Activated CD8-positive, alpha-beta T cell treated with anti-CD3 and anti-CD28 coated beads for 36 hours (primary cell): Measurements from ENCODE around the gene SAP30BP. TPM values are rescaled to one million over a fixed set of nuclear protein-coding genes. Genes with fewer than 3 reads are reported as not detected.
A peak's percentile ranks its signal among the peaks of the same experiment; 100 is the strongest.

Experiments used
- ATAC-seq: fragments of 200-7000 bp; cut with Tn5 transposase; one replicate; pipeline ENCODE4 v1.10.0; 2021; ENCODE audit warnings: mild to moderate bottlenecking, moderate library complexity
- CTCF ChIA-PET: fragments of 350-600 bp; sonication (Branson Sonifier 250); formaldehyde crosslinking; loops from one replicate; lab custom pipeline; 2021; ENCODE audit warnings: antibody characterized with exemption; lab: Charles Lee
- POLR2A ChIA-PET: fragments of 350-600 bp; sonication (Branson Sonifier 250); formaldehyde crosslinking; loops from one replicate; lab custom pipeline; 2021; ENCODE audit warnings: antibody characterized with exemption; lab: Charles Lee
- DNase-seq: peaks from one replicate; pipeline ENCODE4 v3.0.0-alpha.2; 2020
- H3K27ac Mint-ChIP-seq: one replicate; pipeline ENCODE4 v1.8.0; 2021; ENCODE audit warnings: mild to moderate bottlenecking, mixed read lengths
- H3K27me3 Mint-ChIP-seq: one replicate; pipeline ENCODE4 v1.8.0; 2021; ENCODE audit warnings: mixed read lengths
- H3K36me3 Mint-ChIP-seq: one replicate; pipeline ENCODE4 v1.8.0; 2021; ENCODE audit warnings: low read depth, mixed read lengths
- H3K4me1 Mint-ChIP-seq: one replicate; pipeline ENCODE4 v1.8.0; 2021; ENCODE audit warnings: low read depth, mixed read lengths
- H3K4me3 Mint-ChIP-seq: one replicate; pipeline ENCODE4 v1.8.0; 2021; ENCODE audit warnings: mild to moderate bottlenecking, moderate library complexity, mixed read lengths
- H3K9me3 Mint-ChIP-seq: one replicate; pipeline ENCODE4 v1.8.0; 2021; ENCODE audit warnings: mixed read lengths
- intact Hi-C: fragments of 100-400 bp; cut with micrococcal nuclease; formaldehyde crosslinking; loops from one replicate; pipeline ENCODE4 v1.10.0; 2022
- total RNA-seq, 2 experiments: library from RNA; stranded (reverse); gene quantifications; one replicate each; pipeline ENCODE4 v1.2.3, GENCODE V29; 2021
- TF ChIP-seq, protein P1 (sequence below): fragments of 200-600 bp; IDR thresholded peaks from one replicate; pipeline ENCODE4 v1.8.0; 2022; ENCODE audit warnings: antibody characterized with exemption, mild to moderate bottlenecking

SAP30BP gene
- total RNA-seq, 2 experiments from 2014 or later = 73.0 to 75.8 TPM

- TF ChIP-seq, protein P1, sequence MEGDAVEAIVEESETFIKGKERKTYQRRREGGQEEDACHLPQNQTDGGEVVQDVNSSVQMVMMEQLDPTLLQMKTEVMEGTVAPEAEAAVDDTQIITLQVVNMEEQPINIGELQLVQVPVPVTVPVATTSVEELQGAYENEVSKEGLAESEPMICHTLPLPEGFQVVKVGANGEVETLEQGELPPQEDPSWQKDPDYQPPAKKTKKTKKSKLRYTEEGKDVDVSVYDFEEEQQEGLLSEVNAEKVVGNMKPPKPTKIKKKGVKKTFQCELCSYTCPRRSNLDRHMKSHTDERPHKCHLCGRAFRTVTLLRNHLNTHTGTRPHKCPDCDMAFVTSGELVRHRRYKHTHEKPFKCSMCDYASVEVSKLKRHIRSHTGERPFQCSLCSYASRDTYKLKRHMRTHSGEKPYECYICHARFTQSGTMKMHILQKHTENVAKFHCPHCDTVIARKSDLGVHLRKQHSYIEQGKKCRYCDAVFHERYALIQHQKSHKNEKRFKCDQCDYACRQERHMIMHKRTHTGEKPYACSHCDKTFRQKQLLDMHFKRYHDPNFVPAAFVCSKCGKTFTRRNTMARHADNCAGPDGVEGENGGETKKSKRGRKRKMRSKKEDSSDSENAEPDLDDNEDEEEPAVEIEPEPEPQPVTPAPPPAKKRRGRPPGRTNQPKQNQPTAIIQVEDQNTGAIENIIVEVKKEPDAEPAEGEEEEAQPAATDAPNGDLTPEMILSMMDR = no peak
- ATAC-seq (no peak), DNase-seq (no peak)
- intact Hi-C loops = no loop called here
- Mint-ChIP-seq H3K4me1 (peaks cover 15% of the 10 kb centered on the region), H3K27ac (no peak overlapping the region), H3K9me3 (no peaks in the 10 kb centered on the region), H3K4me3 (no peak overlapping the region), H3K36me3 (peaks cover 21% of the 10 kb centered on the region), H3K27me3 (no peaks in the 10 kb centered on the region)
- CTCF ChIA-PET = interaction anchor here (0.8 to 3.6 kb wide), 6 partner anchors 13 to 92 kb away, joined by 3 to 13 read pairs (median 4); partner anchors contain the start of gene SMIM5
- POLR2A ChIA-PET = interaction anchor here (1.2 kb wide), 2 partner anchors 11 to 22 kb away, joined by 3 read pairs; no protein-coding TSS in a partner anchor
These were observed 5.6 kb upstream of the SAP30BP start for GRCh38 chr17:75661531-75661930.

GRCh38 chr17:75662511-75662910 is 4.6 kb upstream of the SAP30BP start:
- H3K36me3 Mint-ChIP-seq = peaks cover 15% of the 10 kb centered on the region
- H3K9me3 Mint-ChIP-seq = no peaks in the 10 kb centered on the region
- ChIA-PET POLR2A (interaction anchor here (1.2 kb wide), 2 partner anchors 10 to 21 kb away, joined by 3 read pairs; no protein-coding TSS in a partner anchor), CTCF (interaction anchor here (0.8 to 3.6 kb wide), 4 partner anchors 30 to 91 kb away, joined by 3 to 13 read pairs (median 5); partner anchors contain the start of gene SMIM5)
- no peaks in the 10 kb centered on the region for H3K27me3 Mint-ChIP-seq
- H3K4me3 Mint-ChIP-seq = no peak overlapping the region
- DNase-seq (no peak), ATAC-seq (no peak)
- H3K4me1 Mint-ChIP-seq = peaks cover 15% of the 10 kb centered on the region
- no peak overlapping the region for H3K27ac Mint-ChIP-seq
- TF ChIP-seq, protein P1 = no peak
- intact Hi-C loops = no loop called here

DNA sequence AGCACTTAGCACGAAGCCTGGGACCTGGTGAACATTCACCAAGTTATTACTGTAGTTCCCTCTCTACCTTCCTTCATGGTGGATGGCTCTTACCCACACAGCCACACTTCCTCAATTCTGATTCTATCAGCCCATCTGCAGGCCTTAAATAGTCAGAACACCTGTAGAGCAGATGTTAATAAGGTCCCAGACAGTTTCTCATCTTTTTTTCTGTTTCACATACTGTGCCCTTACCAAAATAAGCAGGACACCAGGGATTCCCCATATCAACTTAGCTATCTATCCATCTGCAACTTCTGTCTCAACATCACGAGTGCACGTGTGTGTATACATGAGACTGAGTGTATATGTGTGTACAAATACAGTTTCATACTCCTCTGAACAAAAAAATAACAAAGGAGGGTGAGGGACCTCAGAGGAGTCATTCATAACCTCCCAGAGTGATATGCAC is 3.0 kb upstream of the SAP30BP start:
- intact Hi-C loops = no loop called here
- no peak overlapping the region for H3K27ac Mint-ChIP-seq
- DNase-seq = no peak
- no peaks in the 10 kb centered on the region for H3K9me3 Mint-ChIP-seq
- ATAC-seq = no peak
- peaks cover 22% of the 10 kb centered on the region for H3K36me3 Mint-ChIP-seq
- H3K4me1 Mint-ChIP-seq = peaks cover 23% of the 10 kb centered on the region
- TF ChIP-seq, protein P1 = no peak
- CTCF ChIA-PET = interaction anchor here (4.6 kb wide), 1 partner anchor 31 kb away, joined by 23 read pairs; the partner anchor contains the start of gene SMIM5
- POLR2A ChIA-PET = interaction anchor here (1.1 kb wide), 1 partner anchor 14 kb away, joined by 3 read pairs; no protein-coding TSS in a partner anchor
- no peaks in the 10 kb centered on the region for H3K27me3 Mint-ChIP-seq
- no peak overlapping the region for H3K4me3 Mint-ChIP-seq

DNA sequence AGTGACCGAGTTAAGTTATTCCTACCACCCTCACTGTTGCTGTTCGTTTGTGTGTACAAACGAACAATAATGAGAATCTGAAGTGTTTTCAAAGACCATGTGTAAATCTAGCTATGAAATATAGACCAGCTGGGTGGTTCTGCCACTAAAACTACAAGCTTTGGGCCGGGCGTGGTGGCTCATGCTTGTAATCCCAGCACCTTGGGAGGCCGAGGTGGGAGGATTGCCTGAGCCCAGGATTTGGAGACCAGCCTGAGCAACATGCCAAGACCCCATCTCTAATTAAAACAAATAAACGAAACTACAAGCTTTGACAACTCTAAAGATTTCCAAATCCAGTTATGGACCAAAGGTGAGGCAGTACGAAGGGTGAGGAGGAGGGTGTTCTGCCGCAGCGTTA is 1.2 kb upstream of the SAP30BP start:
- H3K4me3 Mint-ChIP-seq = no peak overlapping the region
- POLR2A ChIA-PET = interaction anchor here (0.9 to 2.9 kb wide), 10 partner anchors 9 to 210 kb away, joined by 3 to 17 read pairs (median 5); partner anchors contain the start of genes SMIM5 and TMEM94
- no peak for DNase-seq
- peaks cover 28% of the 10 kb centered on the region for H3K36me3 Mint-ChIP-seq
- CTCF ChIA-PET = interaction anchor here (1.3 to 4.6 kb wide), 6 partner anchors 8 to 88 kb away, joined by 4 to 23 read pairs (median 11); partner anchors contain the start of gene SMIM5
- no peaks in the 10 kb centered on the region for H3K27me3 Mint-ChIP-seq
- peak overlapping the region; percentile 63 for H3K27ac Mint-ChIP-seq
- peaks cover 33% of the 10 kb centered on the region for H3K4me1 Mint-ChIP-seq
- H3K9me3 Mint-ChIP-seq = no peaks in the 10 kb centered on the region
- intact Hi-C loops = no loop called here
- TF ChIP-seq, protein P1 = no peak
- no peak for ATAC-seq

DNA sequence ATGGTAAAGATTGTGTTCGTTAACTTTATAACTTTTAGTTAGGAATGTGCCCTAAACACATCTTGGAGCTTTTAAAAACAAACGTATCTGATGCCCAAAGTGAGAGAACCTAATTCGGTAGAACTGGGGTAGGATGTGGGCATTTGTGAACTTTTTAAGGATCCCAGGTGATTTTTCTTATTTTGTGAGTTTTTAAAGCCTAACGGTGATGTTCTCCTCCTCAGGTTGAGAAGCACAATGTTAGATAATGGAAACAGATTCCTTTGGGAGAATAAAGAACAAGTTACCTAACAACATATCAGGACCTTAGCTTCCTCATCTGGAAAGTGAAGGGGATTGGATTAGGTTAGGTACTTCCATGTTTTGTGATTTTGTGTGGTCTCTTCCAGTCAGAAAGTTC is 687 bp downstream of the SAP30BP start:
- no peak overlapping the region for H3K4me3 Mint-ChIP-seq
- H3K9me3 Mint-ChIP-seq = no peaks in the 10 kb centered on the region
- no peak overlapping the region for H3K27ac Mint-ChIP-seq
- POLR2A ChIA-PET = interaction anchor here (0.7 to 2.9 kb wide), 9 partner anchors 12 to 377 kb away, joined by 3 to 17 read pairs (median 4); no protein-coding TSS in a partner anchor
- TF ChIP-seq, protein P1 = no peak
- ATAC-seq (no peak), DNase-seq (no peak)
- H3K27me3 Mint-ChIP-seq = no peaks in the 10 kb centered on the region
- peaks cover 37% of the 10 kb centered on the region for H3K4me1 Mint-ChIP-seq
- peaks cover 27% of the 10 kb centered on the region for H3K36me3 Mint-ChIP-seq
- CTCF ChIA-PET = interaction anchor here (1.4 to 4.6 kb wide), 8 partner anchors 15 to 86 kb away, joined by 4 to 23 read pairs (median 8); partner anchors contain the start of gene SMIM5
- intact Hi-C loops = no loop called here
